ENCODE results near the gene MAP4K4.

DNA sequence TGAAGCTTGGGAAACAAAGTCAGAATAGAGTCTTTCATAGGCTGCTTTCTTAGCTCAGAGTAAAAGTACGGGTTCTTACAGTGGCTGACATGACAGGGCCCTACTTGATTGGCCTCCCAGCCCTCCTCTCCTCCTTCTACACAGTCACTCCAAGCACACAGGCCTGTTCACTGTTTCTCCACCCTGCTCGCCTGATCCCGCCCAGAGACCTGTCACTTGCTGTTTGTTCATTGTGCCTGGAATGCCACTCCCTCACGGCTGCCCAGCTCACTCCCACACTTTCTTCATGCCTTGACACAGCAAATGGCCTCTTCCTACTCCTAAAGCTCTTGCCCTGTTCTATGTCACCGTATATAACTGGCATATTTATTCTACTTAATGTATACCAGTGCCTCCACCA is 104.8 kb downstream of the MAP4K4 start:
- TF ChIP-seq, protein P1, sequence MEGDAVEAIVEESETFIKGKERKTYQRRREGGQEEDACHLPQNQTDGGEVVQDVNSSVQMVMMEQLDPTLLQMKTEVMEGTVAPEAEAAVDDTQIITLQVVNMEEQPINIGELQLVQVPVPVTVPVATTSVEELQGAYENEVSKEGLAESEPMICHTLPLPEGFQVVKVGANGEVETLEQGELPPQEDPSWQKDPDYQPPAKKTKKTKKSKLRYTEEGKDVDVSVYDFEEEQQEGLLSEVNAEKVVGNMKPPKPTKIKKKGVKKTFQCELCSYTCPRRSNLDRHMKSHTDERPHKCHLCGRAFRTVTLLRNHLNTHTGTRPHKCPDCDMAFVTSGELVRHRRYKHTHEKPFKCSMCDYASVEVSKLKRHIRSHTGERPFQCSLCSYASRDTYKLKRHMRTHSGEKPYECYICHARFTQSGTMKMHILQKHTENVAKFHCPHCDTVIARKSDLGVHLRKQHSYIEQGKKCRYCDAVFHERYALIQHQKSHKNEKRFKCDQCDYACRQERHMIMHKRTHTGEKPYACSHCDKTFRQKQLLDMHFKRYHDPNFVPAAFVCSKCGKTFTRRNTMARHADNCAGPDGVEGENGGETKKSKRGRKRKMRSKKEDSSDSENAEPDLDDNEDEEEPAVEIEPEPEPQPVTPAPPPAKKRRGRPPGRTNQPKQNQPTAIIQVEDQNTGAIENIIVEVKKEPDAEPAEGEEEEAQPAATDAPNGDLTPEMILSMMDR (conservative IDR thresholded peaks at IDR 0.05; ENCODE audit: low read length), result no peak
- TF ChIP-seq EZH2phosphoT487 (IDR thresholded peaks at IDR 0.05; ENCODE audit: borderline replicate concordance), result no peak
